Nephron (organoid): ENCODE data around the gene TBRG4.

Experiments used
- H3K27ac Mint-ChIP-seq, 3 experiments: 2 replicates each; pipeline ENCODE4 v1.8.0; 2020; ENCODE audit warnings: mixed read lengths in 3 of 3, mild to moderate bottlenecking in 2 of 3, moderate library complexity in 1 of 3
- H3K27me3 Mint-ChIP-seq: 2 replicates; pipeline ENCODE4 v1.8.0; 2021; ENCODE audit warnings: low read depth, mild to moderate bottlenecking, moderate library complexity, mixed read lengths
- H3K36me3 Mint-ChIP-seq: 2 replicates; pipeline ENCODE4 v1.8.0; 2020; ENCODE audit warnings: low read depth, mixed read lengths
- H3K4me1 Mint-ChIP-seq: 2 replicates; pipeline ENCODE4 v1.8.0; 2020; ENCODE audit warnings: mixed read lengths
- H3K4me3 Mint-ChIP-seq, 3 experiments: 2 replicates each; pipeline ENCODE4 v1.8.0; 2020; ENCODE audit warnings: mild to moderate bottlenecking in 3 of 3, mixed read lengths in 3 of 3, moderate library complexity in 2 of 3
- H3K9me3 Mint-ChIP-seq: 2 replicates; pipeline ENCODE4 v1.8.0; 2020; ENCODE audit warnings: mixed read lengths
- CTCF ChIP-seq, 3 experiments: fragments of 200-600 bp; sonication (generic); IDR thresholded peaks; one replicate each; pipeline ENCODE4 v1.5.0; 2021; ENCODE audit warnings: antibody characterized with exemption in 3 of 3; ENCODE audit not compliant: unreplicated experiment in 3 of 3

TBRG4 gene

GRCh38 chr7:45153233-45153632 lies 41.7 kb upstream of the TBRG4 start:
- Mint-ChIP-seq H3K27me3 (peaks cover 48% of the 10 kb centered on the region), H3K9me3 (no peaks in the 10 kb centered on the region), H3K36me3 (no peaks in the 10 kb centered on the region), H3K27ac (no peak overlapping the region), H3K4me3 (no peak overlapping the region), H3K4me1 (no peaks in the 10 kb centered on the region)
- no peak for TF ChIP-seq CTCF (IDR thresholded peaks at IDR 0.05; ENCODE audit: unreplicated experiment in 3 of 3)

- H3K36me3 Mint-ChIP-seq: no peaks in the 10 kb centered on the region
- no peaks in the 10 kb centered on the region for H3K4me1 Mint-ChIP-seq
- H3K27me3 Mint-ChIP-seq: peaks cover 43% of the 10 kb centered on the region
- H3K9me3 Mint-ChIP-seq: no peaks in the 10 kb centered on the region
- TF ChIP-seq CTCF (IDR thresholded peaks at IDR 0.05; ENCODE audit: unreplicated experiment in 3 of 3): no peak
- no peak overlapping the region for H3K4me3 Mint-ChIP-seq
- no peak overlapping the region for H3K27ac Mint-ChIP-seq
Measured at GRCh38 chr7:45151967-45152366, 40.5 kb upstream of the TBRG4 start.

GRCh38 chr7:45151131-45151684 lies 39.7 kb upstream of the TBRG4 start:
- Mint-ChIP-seq H3K9me3 (no peaks in the 10 kb centered on the region), H3K27ac (no peak overlapping the region), H3K36me3 (no peaks in the 10 kb centered on the region), H3K4me3 (no peak overlapping the region), H3K27me3 (peaks cover 36% of the 10 kb centered on the region), H3K4me1 (no peaks in the 10 kb centered on the region)
- TF ChIP-seq CTCF (IDR thresholded peaks at IDR 0.05; ENCODE audit: unreplicated experiment in 3 of 3): no peak

- Mint-ChIP-seq H3K27ac (no peak overlapping the region), H3K4me3 (no peak overlapping the region), H3K36me3 (no peaks in the 10 kb centered on the region), H3K27me3 (peaks cover 28% of the 10 kb centered on the region), H3K4me1 (no peaks in the 10 kb centered on the region), H3K9me3 (no peaks in the 10 kb centered on the region)
- no peak for TF ChIP-seq CTCF (IDR thresholded peaks at IDR 0.05; ENCODE audit: unreplicated experiment in 3 of 3)
Measured at GRCh38 chr7:45150199-45150598, 38.7 kb upstream of the TBRG4 start.

- Mint-ChIP-seq H3K9me3 (no peaks in the 10 kb centered on the region), H3K27ac (no peak overlapping the region), H3K4me1 (no peaks in the 10 kb centered on the region), H3K36me3 (no peaks in the 10 kb centered on the region), H3K4me3 (no peak overlapping the region), H3K27me3 (peaks cover 23% of the 10 kb centered on the region)
- TF ChIP-seq CTCF (IDR thresholded peaks at IDR 0.05; ENCODE audit: unreplicated experiment in 3 of 3): no peak
Measured at GRCh38 chr7:45149606-45150005, 38.1 kb upstream of the TBRG4 start.

GRCh38 chr7:45148653-45148973 lies 37.1 kb upstream of the TBRG4 start:
- H3K9me3 Mint-ChIP-seq: no peaks in the 10 kb centered on the region
- H3K4me3 Mint-ChIP-seq: no peak overlapping the region
- TF ChIP-seq CTCF (IDR thresholded peaks at IDR 0.05; ENCODE audit: unreplicated experiment in 3 of 3): no peak
- H3K4me1 Mint-ChIP-seq: no peaks in the 10 kb centered on the region
- no peaks in the 10 kb centered on the region for H3K36me3 Mint-ChIP-seq
- peaks cover 20% of the 10 kb centered on the region for H3K27me3 Mint-ChIP-seq
- no peak overlapping the region for H3K27ac Mint-ChIP-seq
